ENCODE data around the gene PCNX1.
"Not testable (repeated sequence)": the region's sequence is repeated elsewhere in the genome, so short reads cannot be mapped to it uniquely, and the experiment has no call there.

Gene PCNX1

GRCh38 chr14:71013551-71014192 lies 106.4 kb downstream of the PCNX1 start:
- H3K4me1 ChIP-seq (ENCODE audit: control extremely low read depth in 1 of 4, control insufficient read depth in 4 of 4, insufficient read depth in 4 of 4, low read length in 3 of 4): peaks cover 0 to 11% (median 3%) of the 10 kb centered on the region in 4 experiments
- H3K27ac ChIP-seq (ENCODE audit: insufficient read depth in 1 of 2, low read depth in 1 of 2, low read length in 2 of 2, poor library complexity in 1 of 2, severe bottlenecking in 2 of 2): no peak overlapping the region
- CTCF ChIA-PET: interaction anchor here (1.1 to 2.8 kb wide), 3 partner anchors 10 to 36 kb away, joined by 3 to 15 read pairs (median 5); no protein-coding TSS in a partner anchor
- peaks cover 11 to 22% (median 16%) of the 10 kb centered on the region in 4 experiments for H3K36me3 ChIP-seq (ENCODE audit: control insufficient read depth in 4 of 4, insufficient read depth in 4 of 4, low read length in 3 of 4)
- no CpG with 5 or more reads among the region's 1 CpG for WGBS (ENCODE audit: insufficient coverage)
- POLR2A ChIA-PET: no interaction called here
- no peak overlapping the region for H3K4me3 ChIP-seq (ENCODE audit: control insufficient read depth in 1 of 7, extremely low read depth in 1 of 7, insufficient read depth in 4 of 7, low read depth in 2 of 7, low read length in 6 of 7)
- H3K27me3 ChIP-seq (replicated peaks in 2 of 5; ENCODE audit: control insufficient read depth in 4 of 5, insufficient read depth in 5 of 5, low read length in 4 of 5): no peaks in the 10 kb centered on the region
- peak in 1 of 3 donors; percentile 32 for DNase-seq
- no peaks in the 10 kb centered on the region for H3K9me3 ChIP-seq (ENCODE audit: control extremely low read depth in 1 of 5, control insufficient read depth in 4 of 5, insufficient read depth in 2 of 5, low read depth in 1 of 5, low read length in 4 of 5)

- H3K27me3 ChIP-seq (replicated peaks in 2 of 5; ENCODE audit: control insufficient read depth in 4 of 5, insufficient read depth in 5 of 5, low read length in 4 of 5); H3K9me3 ChIP-seq (ENCODE audit: control extremely low read depth in 1 of 5, control insufficient read depth in 4 of 5, insufficient read depth in 2 of 5, low read depth in 1 of 5, low read length in 4 of 5); H3K27ac ChIP-seq (ENCODE audit: insufficient read depth in 1 of 2, low read depth in 1 of 2, low read length in 2 of 2, poor library complexity in 1 of 2, severe bottlenecking in 2 of 2); H3K4me1 ChIP-seq (ENCODE audit: control extremely low read depth in 1 of 4, control insufficient read depth in 4 of 4, insufficient read depth in 4 of 4, low read length in 3 of 4); POLR2A ChIA-PET; DNase-seq; H3K4me3 ChIP-seq (ENCODE audit: control insufficient read depth in 1 of 7, extremely low read depth in 1 of 7, insufficient read depth in 4 of 7, low read depth in 2 of 7, low read length in 6 of 7): not testable (repeated sequence)
- no CpG with 5 or more reads among the region's 3 CpGs for WGBS (ENCODE audit: insufficient coverage)
- H3K36me3 ChIP-seq (ENCODE audit: control insufficient read depth in 4 of 4, insufficient read depth in 4 of 4, low read length in 3 of 4): peaks cover 9 to 31% (median 21%) of the 10 kb centered on the region in 4 experiments
- CTCF ChIA-PET: interaction anchor here (1.8 kb wide), 1 partner anchor 10 kb away, joined by 4 read pairs; no protein-coding TSS in a partner anchor
Measured at GRCh38 chr14:71019917-71020316, 112.7 kb downstream of the PCNX1 start.

GRCh38 chr14:71021347-71022011 lies 114.2 kb downstream of the PCNX1 start:
- no CpG with 5 or more reads among the region's 1 CpG for WGBS (ENCODE audit: insufficient coverage)
- ChIA-PET POLR2A (no interaction called here), CTCF (interaction anchor here (1.8 kb wide), 1 partner anchor 11 kb away, joined by 4 read pairs; no protein-coding TSS in a partner anchor)
- Histone ChIP-seq H3K27me3 (replicated peaks in 2 of 5; ENCODE audit: control insufficient read depth in 4 of 5, insufficient read depth in 5 of 5, low read length in 4 of 5) (no peaks in the 10 kb centered on the region), H3K9me3 (ENCODE audit: control extremely low read depth in 1 of 5, control insufficient read depth in 4 of 5, insufficient read depth in 2 of 5, low read depth in 1 of 5, low read length in 4 of 5) (no peaks in the 10 kb centered on the region), H3K36me3 (ENCODE audit: control insufficient read depth in 4 of 4, insufficient read depth in 4 of 4, low read length in 3 of 4) (peaks cover 11 to 36% (median 23%) of the 10 kb centered on the region in 4 experiments), H3K27ac (ENCODE audit: insufficient read depth in 1 of 2, low read depth in 1 of 2, low read length in 2 of 2, poor library complexity in 1 of 2, severe bottlenecking in 2 of 2) (no peak overlapping the region), H3K4me1 (ENCODE audit: control extremely low read depth in 1 of 4, control insufficient read depth in 4 of 4, insufficient read depth in 4 of 4, low read length in 3 of 4) (no peaks in the 10 kb centered on the region), H3K4me3 (ENCODE audit: control insufficient read depth in 1 of 7, extremely low read depth in 1 of 7, insufficient read depth in 4 of 7, low read depth in 2 of 7, low read length in 6 of 7) (no peak overlapping the region)
- DNase-seq: no peak

- Histone ChIP-seq H3K27me3 (replicated peaks in 2 of 5; ENCODE audit: control insufficient read depth in 4 of 5, insufficient read depth in 5 of 5, low read length in 4 of 5) (no peaks in the 10 kb centered on the region), H3K4me1 (ENCODE audit: control extremely low read depth in 1 of 4, control insufficient read depth in 4 of 4, insufficient read depth in 4 of 4, low read length in 3 of 4) (no peaks in the 10 kb centered on the region), H3K27ac (ENCODE audit: insufficient read depth in 1 of 2, low read depth in 1 of 2, low read length in 2 of 2, poor library complexity in 1 of 2, severe bottlenecking in 2 of 2) (no peak overlapping the region), H3K36me3 (ENCODE audit: control insufficient read depth in 4 of 4, insufficient read depth in 4 of 4, low read length in 3 of 4) (peaks cover 8 to 38% (median 26%) of the 10 kb centered on the region in 4 experiments), H3K9me3 (ENCODE audit: control extremely low read depth in 1 of 5, control insufficient read depth in 4 of 5, insufficient read depth in 2 of 5, low read depth in 1 of 5, low read length in 4 of 5) (no peaks in the 10 kb centered on the region), H3K4me3 (ENCODE audit: control insufficient read depth in 1 of 7, extremely low read depth in 1 of 7, insufficient read depth in 4 of 7, low read depth in 2 of 7, low read length in 6 of 7) (no peak overlapping the region)
- no peak for DNase-seq
- ChIA-PET CTCF (no interaction called here), POLR2A (no interaction called here)
- WGBS (ENCODE audit: insufficient coverage): 89% methylated on average over 2 of the region's 3 CpGs
Measured at GRCh38 chr14:71022012-71022869, 115.0 kb downstream of the PCNX1 start.

DNA sequence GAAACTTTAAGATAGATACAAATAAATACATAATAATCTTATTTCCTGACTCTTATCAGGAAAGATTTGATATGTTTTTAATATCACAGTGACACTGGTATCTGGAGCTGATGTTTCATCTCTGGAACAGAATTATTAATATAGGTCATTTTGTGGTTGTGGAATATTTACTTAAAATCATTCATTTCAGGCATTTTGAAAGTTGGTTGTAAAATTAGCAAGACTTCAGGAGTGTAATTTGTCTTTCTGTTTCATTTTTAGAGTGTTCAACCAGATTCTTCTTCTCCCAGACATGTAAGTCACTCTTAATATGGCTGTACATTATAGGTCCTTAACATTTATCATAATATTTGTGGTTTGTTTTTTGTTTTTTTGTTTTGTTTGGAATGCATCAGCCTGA lies 115.7 kb downstream of the PCNX1 start:
- POLR2A ChIA-PET: no interaction called here

DNA sequence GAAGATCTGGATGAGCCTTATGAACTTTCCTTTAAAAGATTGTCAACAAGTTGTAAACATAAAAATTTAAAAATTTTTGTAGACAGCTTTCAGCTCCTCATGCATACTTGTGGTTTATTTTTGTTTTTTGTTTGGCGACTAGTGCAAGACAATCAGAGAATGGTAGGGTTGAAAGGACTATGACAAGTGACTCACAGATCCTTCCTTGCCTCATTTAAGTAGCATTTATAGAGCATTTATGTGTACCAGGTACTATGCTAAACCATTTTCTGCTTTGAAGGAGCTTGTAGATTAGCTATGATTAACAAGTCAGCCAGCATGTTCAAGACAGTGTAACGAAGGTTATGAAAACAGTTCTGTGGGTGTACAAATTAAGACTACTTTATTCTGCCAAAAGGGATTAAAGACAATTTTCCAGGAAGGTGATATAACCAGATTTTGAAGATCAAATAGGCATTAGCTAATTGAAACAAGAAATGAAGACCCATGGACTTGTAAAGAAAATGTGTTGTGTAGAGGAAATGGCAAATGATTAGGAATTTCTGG lies 122.0 kb downstream of the PCNX1 start:
- Histone ChIP-seq H3K36me3 (ENCODE audit: control insufficient read depth in 4 of 4, insufficient read depth in 4 of 4, low read length in 3 of 4) (peaks cover 9 to 58% (median 28%) of the 10 kb centered on the region in 4 experiments), H3K9me3 (ENCODE audit: control extremely low read depth in 1 of 5, control insufficient read depth in 4 of 5, insufficient read depth in 2 of 5, low read depth in 1 of 5, low read length in 4 of 5) (no peaks in the 10 kb centered on the region), H3K27me3 (replicated peaks in 2 of 5; ENCODE audit: control insufficient read depth in 4 of 5, insufficient read depth in 5 of 5, low read length in 4 of 5) (no peaks in the 10 kb centered on the region), H3K27ac (ENCODE audit: insufficient read depth in 1 of 2, low read depth in 1 of 2, low read length in 2 of 2, poor library complexity in 1 of 2, severe bottlenecking in 2 of 2) (no peak overlapping the region), H3K4me3 (ENCODE audit: control insufficient read depth in 1 of 7, extremely low read depth in 1 of 7, insufficient read depth in 4 of 7, low read depth in 2 of 7, low read length in 6 of 7) (no peak overlapping the region), H3K4me1 (ENCODE audit: control extremely low read depth in 1 of 4, control insufficient read depth in 4 of 4, insufficient read depth in 4 of 4, low read length in 3 of 4) (no peaks in the 10 kb centered on the region)
- no peak for DNase-seq
- 100% methylated on average over 1 of the region's 2 CpGs for WGBS (ENCODE audit: insufficient coverage)
- POLR2A ChIA-PET: no interaction called here
- CTCF ChIA-PET: no interaction called here

More for the DNA sequence above, 115.7 kb downstream of the PCNX1 start:
- H3K27me3 ChIP-seq (replicated peaks in 2 of 5; ENCODE audit: control insufficient read depth in 4 of 5, insufficient read depth in 5 of 5, low read length in 4 of 5): no peaks in the 10 kb centered on the region
- H3K9me3 ChIP-seq (ENCODE audit: control extremely low read depth in 1 of 5, control insufficient read depth in 4 of 5, insufficient read depth in 2 of 5, low read depth in 1 of 5, low read length in 4 of 5): no peaks in the 10 kb centered on the region
- DNase-seq: no peak
- H3K4me3 ChIP-seq (ENCODE audit: control insufficient read depth in 1 of 7, extremely low read depth in 1 of 7, insufficient read depth in 4 of 7, low read depth in 2 of 7, low read length in 6 of 7): no peak overlapping the region
- peaks cover 4 to 39% (median 26%) of the 10 kb centered on the region in 4 experiments for H3K36me3 ChIP-seq (ENCODE audit: control insufficient read depth in 4 of 4, insufficient read depth in 4 of 4, low read length in 3 of 4)
- no peaks in the 10 kb centered on the region for H3K4me1 ChIP-seq (ENCODE audit: control extremely low read depth in 1 of 4, control insufficient read depth in 4 of 4, insufficient read depth in 4 of 4, low read length in 3 of 4)
- CTCF ChIA-PET: no interaction called here
- no peak overlapping the region for H3K27ac ChIP-seq (ENCODE audit: insufficient read depth in 1 of 2, low read depth in 1 of 2, low read length in 2 of 2, poor library complexity in 1 of 2, severe bottlenecking in 2 of 2)
